H9 (cell line): Measurements from ENCODE around the gene ROBO1. TPM values are rescaled to one million over a fixed set of nuclear protein-coding genes. Genes with fewer than 3 reads are reported as not detected.

Experiments used
- DNase-seq: peaks from one replicate; pipeline ENCODE4 v3.0.0-alpha.2; 2017
- H2AFZ ChIP-seq: one replicate; pipeline ENCODE4 v1.6.1; 2013; ENCODE audit warnings: mild to moderate bottlenecking, low read length, control low read depth, moderate library complexity
- H2AK5ac ChIP-seq: 2 replicates; pipeline ENCODE4 v1.6.1; 2013; ENCODE audit warnings: low read length, control low read depth, mixed read lengths; ENCODE audit not compliant: insufficient read length
- H2BK120ac ChIP-seq: one replicate; pipeline ENCODE4 v1.6.1; 2013; ENCODE audit warnings: low read depth, mild to moderate bottlenecking, low read length, control low read depth, inconsistent platforms; ENCODE audit not compliant: poor library complexity, severe bottlenecking
- H2BK12ac ChIP-seq: 2 replicates; pipeline ENCODE4 v1.6.1; 2013; ENCODE audit warnings: low read length, control low read depth, mixed read lengths, low read depth; ENCODE audit not compliant: insufficient read length
- H2BK15ac ChIP-seq: 2 replicates; pipeline ENCODE4 v1.6.1; 2013; ENCODE audit warnings: low read depth, low read length, control low read depth
- H2BK20ac ChIP-seq: one replicate; pipeline ENCODE4 v1.6.1; 2013; ENCODE audit warnings: low read depth, mild to moderate bottlenecking, low read length, control low read depth, inconsistent platforms; ENCODE audit not compliant: poor library complexity, severe bottlenecking
- H2BK5ac ChIP-seq: 2 replicates; pipeline ENCODE4 v1.6.1; 2013; ENCODE audit warnings: low read length, control low read depth, mixed read lengths; ENCODE audit not compliant: insufficient read length
- H3K14ac ChIP-seq: 2 replicates; pipeline ENCODE4 v1.6.1; 2013; ENCODE audit warnings: low read length, control low read depth; ENCODE audit not compliant: insufficient read depth
- H3K18ac ChIP-seq: 2 replicates; pipeline ENCODE4 v1.6.1; 2013; ENCODE audit warnings: low read depth, mild to moderate bottlenecking, mixed read lengths, low read length, control low read depth; ENCODE audit not compliant: insufficient read length
- H3K23ac ChIP-seq: 2 replicates; pipeline ENCODE4 v1.6.1; 2013; ENCODE audit warnings: low read length, control low read depth, mixed read lengths, low read depth; ENCODE audit not compliant: insufficient read length
- H3K23me2 ChIP-seq: 2 replicates; pipeline ENCODE4 v1.6.1; 2013; ENCODE audit warnings: low read depth, mild to moderate bottlenecking, mixed read lengths, low read length, control low read depth; ENCODE audit not compliant: insufficient read length, poor library complexity, severe bottlenecking
- H3K27ac ChIP-seq: 2 replicates; pipeline ENCODE4 v1.5.1; 2013; ENCODE audit warnings: low read length, control low read depth, mixed read lengths, low read depth; ENCODE audit not compliant: insufficient read length
- H3K27me3 ChIP-seq: 2 replicates; pipeline ENCODE4 v1.6.1; 2013; ENCODE audit warnings: low read length, control low read depth, inconsistent platforms; ENCODE audit not compliant: insufficient read depth
- H3K4ac ChIP-seq: 2 replicates; pipeline ENCODE4 v1.6.1; 2013; ENCODE audit warnings: low read depth, mild to moderate bottlenecking, control low read depth, inconsistent platforms, low read length, moderate library complexity
- H3K4me1 ChIP-seq: 2 replicates; pipeline ENCODE4 v1.6.1; 2013; ENCODE audit warnings: low read length, control low read depth, inconsistent platforms; ENCODE audit not compliant: insufficient read depth
- H3K4me2 ChIP-seq: 2 replicates; pipeline ENCODE4 v1.6.1; 2013; ENCODE audit warnings: low read length, control low read depth, mixed read lengths; ENCODE audit not compliant: insufficient read length, insufficient read depth
- H3K56ac ChIP-seq: 2 replicates; pipeline ENCODE4 v1.6.1; 2013; ENCODE audit warnings: low read depth, mild to moderate bottlenecking, mixed read lengths, low read length, control low read depth; ENCODE audit not compliant: insufficient read length
- H3K79me1 ChIP-seq: 2 replicates; pipeline ENCODE4 v1.6.1; 2013; ENCODE audit warnings: low read depth, mild to moderate bottlenecking, moderate library complexity, low read length, control low read depth, inconsistent platforms; ENCODE audit not compliant: insufficient read depth, poor library complexity, severe bottlenecking
- H3K79me2 ChIP-seq: 2 replicates; pipeline ENCODE4 v1.6.1; 2013; ENCODE audit warnings: low read length, control low read depth, inconsistent platforms; ENCODE audit not compliant: insufficient read depth
- H3K9ac ChIP-seq: 2 replicates; pipeline ENCODE4 v1.6.1; 2013; ENCODE audit warnings: low read length, control low read depth, mixed read lengths; ENCODE audit not compliant: insufficient read length; ENCODE audit errors: extremely low read depth
- H3K9me3 ChIP-seq: one replicate; pipeline ENCODE4 v1.6.1; 2013; ENCODE audit warnings: low read depth, low read length, inconsistent platforms; ENCODE audit not compliant: control insufficient read depth
- H3T11ph ChIP-seq: one replicate; pipeline ENCODE4 v1.6.1; 2013; ENCODE audit warnings: mild to moderate bottlenecking, low read length, control low read depth, inconsistent platforms
- H4K20me1 ChIP-seq: one replicate; pipeline ENCODE4 v1.6.1; 2013; ENCODE audit not compliant: control insufficient read depth, insufficient read length, insufficient read depth
- H4K5ac ChIP-seq: 2 replicates; pipeline ENCODE4 v1.6.1; 2013; ENCODE audit warnings: low read depth, mild to moderate bottlenecking, mixed read lengths, low read length, control low read depth; ENCODE audit not compliant: insufficient read length
- H4K8ac ChIP-seq: replicated peaks from 2 replicates; pipeline ENCODE4 v1.6.1; 2013; ENCODE audit warnings: low read length, control low read depth, mixed read lengths, low read depth; ENCODE audit not compliant: insufficient read length
- H4K91ac ChIP-seq: 2 replicates; pipeline ENCODE4 v1.6.1; 2013; ENCODE audit warnings: low read depth, mild to moderate bottlenecking, moderate library complexity, mixed read lengths, low read length, control low read depth; ENCODE audit not compliant: insufficient read length
- H3K27ac Mint-ChIP-seq, 3 experiments: 2 replicates in 2 of 3; 3 replicates in 1 of 3; pipeline ENCODE4 v1.8.0; 2020 to 2021; ENCODE audit warnings: mixed read lengths in 3 of 3, mild to moderate bottlenecking in 1 of 3, moderate library complexity in 1 of 3
- H3K27me3 Mint-ChIP-seq: 2 replicates; pipeline ENCODE4 v1.8.0; 2021; ENCODE audit warnings: low read depth, mild to moderate bottlenecking, moderate library complexity, mixed read lengths
- H3K36me3 Mint-ChIP-seq, 3 experiments: 2 replicates in 2 of 3; 3 replicates in 1 of 3; pipeline ENCODE4 v1.8.0; 2020 to 2021; ENCODE audit warnings: low read depth in 3 of 3, mixed read lengths in 3 of 3; ENCODE audit not compliant: insufficient read depth in 1 of 3
- H3K4me1 Mint-ChIP-seq, 2 experiments: 2 replicates each; pipeline ENCODE4 v1.8.0; 2020; ENCODE audit warnings: mixed read lengths in 2 of 2
- H3K4me3 Mint-ChIP-seq, 2 experiments: 2 replicates in 1 of 2; 3 replicates in 1 of 2; pipeline ENCODE4 v1.8.0; 2020 to 2021; ENCODE audit warnings: mild to moderate bottlenecking in 2 of 2, mixed read lengths in 2 of 2, moderate library complexity in 1 of 2
- H3K9me3 Mint-ChIP-seq, 2 experiments: 2 replicates in 1 of 2; 3 replicates in 1 of 2; pipeline ENCODE4 v1.8.0; 2020; ENCODE audit warnings: mild to moderate bottlenecking in 2 of 2, mixed read lengths in 2 of 2, moderate library complexity in 1 of 2
- CTCF ChIP-seq: fragments of 200-600 bp; sonication (generic); conservative IDR thresholded peaks from 3 replicates; pipeline ENCODE4 v1.8.0; 2021; ENCODE audit warnings: antibody characterized with exemption, mild to moderate bottlenecking
- WGBS: extraction: QIAGEN DNeasy Blood & Tissue Kit; methylation state at CpG from one replicate; pipeline ENCODE4 v1.1.7; 2013; ENCODE audit warnings: missing lambda C conversion rate, low lambda C conversion rate, mixed read lengths; ENCODE audit not compliant: insufficient read length; ENCODE audit errors: extremely low coverage; 5-methylcytosine and 5-hydroxymethylcytosine counted together
- total RNA-seq: library from RNA; stranded (reverse); gene quantifications from 2 replicates; pipeline ENCODE4 v1.2.1, GENCODE V29; 2021

ROBO1 gene
- total RNA-seq, 1 experiment from 2014 or later: 62.7 TPM

DNA sequence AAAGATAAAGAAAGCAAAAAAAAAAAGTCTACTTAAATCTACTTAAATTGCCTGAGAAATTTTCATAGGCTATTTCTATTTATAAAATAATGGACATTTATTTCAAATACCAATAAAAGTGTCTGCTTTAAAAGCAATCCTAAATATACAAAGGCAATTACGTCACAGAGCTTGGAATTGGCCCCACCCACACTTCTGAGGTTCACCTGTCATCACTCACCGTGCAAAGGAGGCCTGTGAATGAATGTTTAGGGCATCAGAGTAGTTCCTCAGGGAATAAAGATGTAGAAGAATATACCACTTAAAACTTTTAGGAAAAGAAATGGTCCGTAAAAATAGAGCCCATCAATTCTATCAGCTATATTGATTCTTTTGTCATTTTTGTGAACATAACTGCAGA, 621.8 kb downstream of the ROBO1 start:
- no peak overlapping the region for H3K27ac ChIP-seq
- H2BK5ac ChIP-seq: no peak overlapping the region
- Mint-ChIP-seq H3K27ac (no peak overlapping the region), H3K4me3 (no peak overlapping the region), H3K36me3 (peaks cover 1 to 4% (median 4%) of the 10 kb centered on the region in 3 experiments; a peak in 3 of 7 replicates), H3K9me3 (peaks cover 3 to 4% of the 10 kb centered on the region in 2 experiments; a peak in 4 of 5 replicates), H3K4me1 (peaks cover 7 to 9% of the 10 kb centered on the region in 2 experiments; a peak in 3 of 4 replicates), H3K27me3 (no peaks in the 10 kb centered on the region)
- H3K4me1 ChIP-seq: no peaks in the 10 kb centered on the region
- H3K27me3 ChIP-seq: no peaks in the 10 kb centered on the region
- no peak overlapping the region for H4K8ac ChIP-seq
- no peak overlapping the region for H2BK20ac ChIP-seq
- no peak overlapping the region for H2BK15ac ChIP-seq
- H4K20me1 ChIP-seq: no peaks in the 10 kb centered on the region
- H2AK5ac ChIP-seq: no peak overlapping the region
- no peak overlapping the region for H3K56ac ChIP-seq
- no peaks in the 10 kb centered on the region for H3K79me1 ChIP-seq
- H3K9ac ChIP-seq: no peak overlapping the region
- H4K5ac ChIP-seq: no peak overlapping the region
- no peak overlapping the region for H2BK120ac ChIP-seq
- H3T11ph ChIP-seq: no peak overlapping the region
- H3K23me2 ChIP-seq: no peaks in the 10 kb centered on the region
- no peak for TF ChIP-seq CTCF
- H2AFZ ChIP-seq: no peak overlapping the region
- H2BK12ac ChIP-seq: no peak overlapping the region
- H4K91ac ChIP-seq: no peak overlapping the region
- no peak overlapping the region for H3K18ac ChIP-seq
- H3K14ac ChIP-seq: no peak overlapping the region
- H3K4me2 ChIP-seq: no peak overlapping the region
- H3K4ac ChIP-seq: no peak overlapping the region
- no CpG with 5 or more reads among the region's 3 CpGs for WGBS
- no peaks in the 10 kb centered on the region for H3K9me3 ChIP-seq
- H3K23ac ChIP-seq: no peak overlapping the region
- no peak for DNase-seq
- no peaks in the 10 kb centered on the region for H3K79me2 ChIP-seq
